ENCODE results near the gene CNTD1.

The CNTD1 gene

DNA sequence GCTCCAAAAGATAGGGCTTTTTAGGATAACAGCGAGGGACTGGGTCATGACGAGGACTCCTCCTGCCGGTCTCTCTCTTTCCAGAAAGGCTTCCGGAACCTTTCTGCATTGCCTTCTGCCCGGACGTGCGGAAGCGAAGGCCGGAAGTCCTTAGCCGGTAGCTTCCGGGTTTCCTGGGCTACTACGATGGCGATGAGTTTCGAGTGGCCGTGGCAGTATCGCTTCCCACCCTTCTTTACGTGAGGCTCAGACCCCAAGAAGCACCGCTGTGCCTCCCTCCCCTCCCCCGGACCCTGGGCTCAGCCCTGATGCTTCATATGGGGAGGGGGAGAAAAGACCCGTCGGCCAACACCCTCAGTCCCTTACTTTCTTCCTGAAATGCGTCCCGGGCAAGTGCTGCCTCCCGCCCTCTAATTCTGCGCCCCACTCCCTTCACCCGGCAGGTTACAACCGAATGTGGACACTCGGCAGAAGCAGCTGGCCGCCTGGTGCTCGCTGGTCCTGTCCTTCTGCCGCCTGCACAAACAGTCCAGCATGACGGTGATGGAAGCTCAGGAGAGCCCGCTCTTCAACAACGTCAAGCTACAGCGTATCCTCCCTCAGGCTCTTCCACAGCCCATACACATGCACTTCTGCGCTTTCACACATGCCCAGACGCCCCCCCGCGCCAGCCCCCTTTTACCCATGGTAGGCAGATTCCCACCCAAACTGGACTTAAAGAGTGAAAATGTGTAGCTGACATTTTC, 25.2 kb upstream of the CNTD1 start, which contains the start of gene VPS25:
TSS of gene VPS25 (plus strand) at position 160 of the 746 bp plus-strand sequence. CDS start at position 187, 27 bp downstream.
- peak within 1 kb of the TSS; percentile 94 for H3K27ac Mint-ChIP-seq
- DNase-seq (peak; percentile 79), ATAC-seq (peak; percentile 94)
- H3K4me1 Mint-ChIP-seq = peaks cover 23% of the 10 kb centered on the region
- no peaks in the 10 kb centered on the region for H3K27me3 Mint-ChIP-seq
- peak within 1 kb of the TSS; percentile 97 for H3K4me3 Mint-ChIP-seq
- no peaks in the 10 kb centered on the region for H3K9me3 Mint-ChIP-seq
- H3K36me3 Mint-ChIP-seq (ENCODE audit: low read depth) = peaks cover 35% of the 10 kb centered on the region

DNA sequence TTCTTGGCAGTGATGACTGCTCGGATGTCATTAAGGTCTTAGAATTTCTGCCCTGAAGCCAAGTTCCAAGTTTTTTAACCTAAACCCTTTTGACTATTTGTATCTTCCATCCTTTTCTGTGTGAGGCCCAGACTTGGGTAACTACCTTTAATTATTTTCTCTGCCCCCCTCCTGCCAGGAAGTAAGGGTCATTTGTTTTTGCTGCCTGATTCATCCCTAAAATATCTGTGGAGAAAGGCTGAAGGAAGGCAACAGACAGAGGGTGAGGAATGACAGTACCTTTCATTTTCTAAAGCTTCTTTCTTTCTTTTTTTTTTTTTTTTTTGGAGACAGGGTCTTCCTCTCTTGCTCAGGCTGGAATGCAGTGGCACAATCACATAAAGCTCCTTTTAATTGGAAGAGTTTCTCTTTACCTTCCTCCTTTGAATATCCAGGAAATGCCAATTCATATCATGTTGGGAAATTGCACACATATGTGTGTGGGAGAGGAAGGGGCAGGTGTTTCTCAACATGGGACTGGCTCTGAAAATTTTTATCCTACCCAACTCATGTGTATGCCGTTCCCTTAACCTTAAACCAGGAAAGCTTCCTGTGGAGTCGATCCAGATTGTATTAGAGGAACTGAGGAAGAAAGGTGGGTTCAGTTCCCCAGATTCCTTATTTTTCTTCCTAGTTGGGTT, 24.5 kb upstream of the CNTD1 start:
- Mint-ChIP-seq H3K27ac (peak overlapping the region; percentile 94), H3K9me3 (no peaks in the 10 kb centered on the region), H3K4me1 (peaks cover 23% of the 10 kb centered on the region), H3K27me3 (no peaks in the 10 kb centered on the region), H3K36me3 (ENCODE audit: low read depth) (peaks cover 37% of the 10 kb centered on the region), H3K4me3 (peak overlapping the region; percentile 97)
- DNase-seq = no peak
- ATAC-seq = no peak

DNA sequence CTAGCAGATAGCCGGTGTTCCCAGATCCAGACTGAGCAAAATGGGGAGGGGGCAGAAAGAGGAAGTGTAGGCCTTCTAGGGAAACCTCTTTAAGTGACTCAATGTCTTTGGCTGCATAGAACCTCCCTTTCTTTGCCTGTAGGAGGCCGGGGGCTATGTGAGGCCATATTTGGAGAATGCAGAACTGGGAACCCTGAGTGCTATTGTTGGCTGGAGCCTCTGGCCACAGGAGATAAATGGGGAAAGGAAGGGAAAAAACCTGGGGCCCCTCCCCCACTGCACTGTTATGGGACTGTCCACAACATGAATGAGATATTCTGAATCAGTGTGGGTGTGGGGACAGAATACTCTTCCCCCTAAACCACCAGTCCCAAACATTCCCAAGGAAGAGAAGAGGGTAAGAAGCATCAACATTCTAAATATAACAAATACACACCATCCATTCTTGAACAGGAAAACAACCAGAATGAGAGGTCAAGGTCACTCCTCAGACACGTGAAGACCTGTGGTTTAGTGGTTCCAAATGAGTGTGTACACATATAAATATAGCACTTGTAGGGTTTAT, 23.0 kb upstream of the CNTD1 start:
- Mint-ChIP-seq H3K27ac (no peak overlapping the region), H3K4me3 (no peak overlapping the region), H3K4me1 (peaks cover 23% of the 10 kb centered on the region), H3K36me3 (ENCODE audit: low read depth) (peaks cover 40% of the 10 kb centered on the region), H3K9me3 (no peaks in the 10 kb centered on the region), H3K27me3 (peaks cover 8% of the 10 kb centered on the region)
- DNase-seq = no peak
- no peak for ATAC-seq

DNA sequence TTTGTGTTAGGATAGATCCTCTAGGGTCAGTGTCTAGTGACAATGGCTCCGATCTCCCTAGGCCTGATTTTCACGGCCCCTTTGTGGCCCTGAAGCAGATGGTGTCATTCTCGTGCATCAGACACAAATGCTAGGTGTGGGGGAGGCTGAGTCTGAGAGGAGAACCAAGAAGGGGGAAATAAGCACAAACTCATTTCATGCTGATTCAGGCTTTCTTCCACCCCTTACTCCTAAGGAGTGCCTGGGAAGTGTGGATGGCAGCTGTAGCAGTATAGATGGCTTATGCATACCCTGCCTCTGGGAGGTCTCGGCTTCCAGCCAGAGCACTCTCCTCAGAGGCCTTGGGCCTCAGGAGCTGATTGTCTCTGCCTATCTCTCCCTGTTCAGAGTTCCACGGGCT, 20.1 kb upstream of the CNTD1 start:
- DNase-seq (no peak), ATAC-seq (no peak)
- peaks cover 40% of the 10 kb centered on the region for H3K36me3 Mint-ChIP-seq (ENCODE audit: low read depth)
- H3K9me3 Mint-ChIP-seq = no peaks in the 10 kb centered on the region
- no peak overlapping the region for H3K27ac Mint-ChIP-seq
- H3K4me3 Mint-ChIP-seq = no peak overlapping the region
- peaks cover 25% of the 10 kb centered on the region for H3K4me1 Mint-ChIP-seq
- H3K27me3 Mint-ChIP-seq = peaks cover 31% of the 10 kb centered on the region

DNA sequence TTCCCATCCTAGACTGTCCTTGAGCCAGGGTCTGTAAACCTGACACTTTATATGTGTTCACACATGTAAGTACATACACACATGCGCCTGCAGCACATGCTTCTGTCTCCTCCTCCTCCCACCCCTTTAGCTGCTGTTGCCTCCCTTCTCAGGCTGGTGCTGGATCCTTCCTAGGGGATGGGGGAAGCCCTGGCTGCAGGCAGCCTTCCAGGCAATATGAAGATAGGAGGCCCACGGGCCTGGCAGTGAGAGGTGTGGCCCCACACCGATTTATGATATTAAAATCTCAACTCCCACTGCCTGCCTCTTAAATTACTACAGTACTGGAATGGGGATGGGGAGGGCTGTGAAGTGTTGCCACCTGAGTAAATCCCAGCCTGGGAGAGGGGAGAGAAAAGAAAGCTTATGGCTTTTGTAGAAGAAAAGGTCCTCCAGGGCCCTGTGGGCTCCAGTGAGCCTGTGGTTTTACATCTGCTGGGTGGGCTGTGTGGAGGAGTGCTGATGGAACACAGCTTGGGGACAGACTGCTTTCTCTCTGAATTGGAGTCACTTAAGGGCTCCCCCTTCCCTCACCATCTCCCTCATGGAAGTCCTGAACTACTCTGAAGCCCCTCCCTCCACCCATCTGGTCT, 19.2 kb upstream of the CNTD1 start:
- no peak overlapping the region for H3K4me3 Mint-ChIP-seq
- no peak overlapping the region for H3K27ac Mint-ChIP-seq
- peaks cover 38% of the 10 kb centered on the region for H3K27me3 Mint-ChIP-seq
- ATAC-seq (no peak), DNase-seq (no peak)
- H3K4me1 Mint-ChIP-seq = peaks cover 20% of the 10 kb centered on the region
- peaks cover 32% of the 10 kb centered on the region for H3K36me3 Mint-ChIP-seq (ENCODE audit: low read depth)
- H3K9me3 Mint-ChIP-seq = no peaks in the 10 kb centered on the region

GRCh38 chr17:42779936-42780850, 18.5 kb upstream of the CNTD1 start, which contains the start of gene WNK4:
WNK4 (plus strand) TSS chr17:42780610; CDS start chr17:42780699, 89 bp downstream.
- H3K4me3 Mint-ChIP-seq = no peak within 1 kb of the TSS
- no peak for ATAC-seq

GRCh38 chr17:42780851-42781638, 17.6 kb upstream of the CNTD1 start:
- Mint-ChIP-seq H3K36me3 (ENCODE audit: low read depth) (peaks cover 19% of the 10 kb centered on the region), H3K9me3 (no peaks in the 10 kb centered on the region), H3K4me1 (peaks cover 26% of the 10 kb centered on the region), H3K4me3 (no peak overlapping the region), H3K27me3 (peaks cover 54% of the 10 kb centered on the region), H3K27ac (no peak overlapping the region)
- no peak for ATAC-seq
- no peak for DNase-seq

More at GRCh38 chr17:42779936-42780850, 18.5 kb upstream of the CNTD1 start, which contains the start of gene WNK4:
- Mint-ChIP-seq H3K4me1 (peaks cover 21% of the 10 kb centered on the region), H3K27ac (no peak within 1 kb of the TSS), H3K27me3 (peaks cover 45% of the 10 kb centered on the region), H3K36me3 (ENCODE audit: low read depth) (peaks cover 27% of the 10 kb centered on the region), H3K9me3 (no peaks in the 10 kb centered on the region)
- no peak for DNase-seq

- peaks cover 26% of the 10 kb centered on the region for H3K4me1 Mint-ChIP-seq
- no peak for DNase-seq
- no peaks in the 10 kb centered on the region for H3K9me3 Mint-ChIP-seq
- H3K36me3 Mint-ChIP-seq (ENCODE audit: low read depth) = peaks cover 14% of the 10 kb centered on the region
- peaks cover 61% of the 10 kb centered on the region for H3K27me3 Mint-ChIP-seq
- no peak for ATAC-seq
- no peak overlapping the region for H3K27ac Mint-ChIP-seq
- no peak overlapping the region for H3K4me3 Mint-ChIP-seq
Measured at GRCh38 chr17:42781639-42782165, 17.0 kb upstream of the CNTD1 start.

DNA sequence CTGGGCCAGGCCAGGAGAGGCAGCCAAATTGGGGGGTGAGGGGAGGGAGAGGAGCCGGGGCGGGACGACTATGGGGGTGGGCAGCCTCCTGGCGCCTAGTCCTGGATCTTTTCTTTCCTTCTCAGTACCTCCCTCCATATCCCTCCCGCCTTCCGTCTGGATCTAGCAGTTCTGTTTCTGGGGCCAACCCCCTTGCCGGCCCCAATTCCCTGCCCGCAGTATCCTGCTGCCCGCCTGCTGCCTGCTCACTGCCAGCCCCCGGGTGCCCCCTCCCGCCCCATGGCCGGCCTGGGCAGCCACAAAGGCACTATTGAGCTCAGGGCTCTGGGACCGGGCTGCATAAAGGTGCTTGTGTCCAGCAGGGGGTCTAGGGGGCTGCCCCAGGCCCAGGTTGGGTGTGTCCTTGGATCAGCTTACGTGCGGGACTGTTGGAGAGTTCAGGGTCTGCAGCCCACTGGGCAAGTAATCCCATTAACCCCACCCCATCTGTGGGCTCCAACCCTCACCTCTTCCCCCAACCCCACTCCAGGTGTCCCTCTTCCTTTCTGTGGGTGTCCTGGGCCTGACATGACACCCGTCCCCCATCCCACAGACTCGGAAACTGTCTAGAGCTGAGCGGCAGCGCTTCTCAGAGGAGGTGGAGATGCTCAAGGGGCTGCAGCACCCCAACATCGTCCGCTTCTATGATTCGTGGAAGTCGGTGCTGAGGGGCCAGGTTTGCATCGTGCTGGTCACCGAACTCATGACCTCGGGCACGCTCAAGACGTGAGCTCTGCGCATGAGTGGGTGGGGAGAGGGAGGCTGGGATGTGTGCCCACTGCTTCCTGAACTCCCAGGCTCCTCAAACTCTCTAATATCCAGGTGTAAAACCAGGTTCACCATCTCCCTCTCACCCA, 16.2 kb upstream of the CNTD1 start:
- Mint-ChIP-seq H3K9me3 (no peaks in the 10 kb centered on the region), H3K27ac (no peak overlapping the region)
- no peak for DNase-seq

GRCh38 chr17:42783062-42783790, 15.4 kb upstream of the CNTD1 start:
- Mint-ChIP-seq H3K9me3 (no peaks in the 10 kb centered on the region), H3K36me3 (ENCODE audit: low read depth) (peaks cover 7% of the 10 kb centered on the region), H3K27ac (no peak overlapping the region), H3K4me3 (no peak overlapping the region), H3K27me3 (peaks cover 74% of the 10 kb centered on the region), H3K4me1 (peaks cover 26% of the 10 kb centered on the region)
- DNase-seq (no peak), ATAC-seq (peak; percentile 26)

More for the DNA sequence above, 16.2 kb upstream of the CNTD1 start:
- Mint-ChIP-seq H3K4me3 (no peak overlapping the region), H3K27me3 (peaks cover 66% of the 10 kb centered on the region), H3K4me1 (peaks cover 26% of the 10 kb centered on the region), H3K36me3 (ENCODE audit: low read depth) (peaks cover 12% of the 10 kb centered on the region)
- ATAC-seq = no peak

- H3K36me3 Mint-ChIP-seq (ENCODE audit: low read depth) = peaks cover 4% of the 10 kb centered on the region
Measured at GRCh38 chr17:42783791-42784138, 14.9 kb upstream of the CNTD1 start.

DNA sequence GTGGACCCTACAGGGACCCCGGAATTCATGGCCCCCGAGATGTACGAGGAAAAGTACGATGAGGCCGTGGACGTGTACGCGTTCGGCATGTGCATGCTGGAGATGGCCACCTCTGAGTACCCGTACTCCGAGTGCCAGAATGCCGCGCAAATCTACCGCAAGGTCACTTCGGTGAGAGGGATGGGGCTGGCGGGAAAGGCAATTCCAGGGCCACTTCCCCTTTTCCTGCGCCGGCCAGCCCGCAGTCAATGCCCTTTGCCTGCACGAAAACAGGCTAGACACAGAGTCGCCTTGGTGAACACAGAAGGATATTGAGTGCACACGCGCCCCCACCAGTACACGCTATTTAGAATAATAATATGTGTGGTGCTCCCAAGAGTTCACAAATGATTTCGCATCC, 14.3 kb upstream of the CNTD1 start:
- Mint-ChIP-seq H3K4me3 (no peak overlapping the region), H3K4me1 (peaks cover 26% of the 10 kb centered on the region), H3K9me3 (no peaks in the 10 kb centered on the region), H3K27me3 (peaks cover 79% of the 10 kb centered on the region), H3K27ac (no peak overlapping the region), H3K36me3 (ENCODE audit: low read depth) (peaks cover 4% of the 10 kb centered on the region)
- no peak for DNase-seq
- ATAC-seq = no peak

More at GRCh38 chr17:42783791-42784138, 14.9 kb upstream of the CNTD1 start:
- no peak overlapping the region for H3K27ac Mint-ChIP-seq
- ATAC-seq (no peak), DNase-seq (no peak)
- H3K4me1 Mint-ChIP-seq = peaks cover 26% of the 10 kb centered on the region
- peaks cover 77% of the 10 kb centered on the region for H3K27me3 Mint-ChIP-seq
- no peak overlapping the region for H3K4me3 Mint-ChIP-seq
- H3K9me3 Mint-ChIP-seq = no peaks in the 10 kb centered on the region
